WI38 (cell line): ENCODE data around the gene AP1B1.
"Not testable (repeated sequence)": the region's sequence is repeated elsewhere in the genome, so short reads cannot be mapped to it uniquely, and the experiment has no call there.

Source experiments
- H3K4me3 ChIP-seq: 2 replicates; pipeline ENCODE4 v1.5.1; 2011; ENCODE audit warnings: low read depth, mild to moderate bottlenecking, control low read depth, low read length
- TF ChIP-seq, protein P1 (sequence below): IDR thresholded peaks from 2 replicates; pipeline ENCODE4 v1.5.1; 2012; ENCODE audit warnings: low read depth, mild to moderate bottlenecking, control low read depth, low read length

AP1B1 gene

DNA sequence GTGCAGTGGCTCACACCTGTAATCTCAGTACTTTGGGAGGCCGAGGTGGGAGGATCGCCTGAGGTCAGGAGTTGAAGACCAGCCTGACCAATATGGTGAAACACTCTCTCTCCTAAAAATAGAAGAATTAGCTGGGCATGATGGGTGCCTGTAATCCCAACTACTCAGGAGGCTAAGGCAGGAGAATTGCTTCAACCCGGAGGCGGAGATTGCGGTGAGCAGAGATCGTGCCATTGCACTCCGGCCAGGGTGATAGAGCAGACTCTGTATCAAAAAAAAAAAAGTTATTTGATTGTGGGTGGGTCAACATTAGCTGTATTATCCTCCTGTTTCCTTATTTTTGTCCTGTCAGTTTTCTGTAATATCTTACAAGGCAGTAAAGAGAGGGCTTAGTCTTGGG lies 38.1 kb upstream of the AP1B1 start:
- TF ChIP-seq, protein P1, sequence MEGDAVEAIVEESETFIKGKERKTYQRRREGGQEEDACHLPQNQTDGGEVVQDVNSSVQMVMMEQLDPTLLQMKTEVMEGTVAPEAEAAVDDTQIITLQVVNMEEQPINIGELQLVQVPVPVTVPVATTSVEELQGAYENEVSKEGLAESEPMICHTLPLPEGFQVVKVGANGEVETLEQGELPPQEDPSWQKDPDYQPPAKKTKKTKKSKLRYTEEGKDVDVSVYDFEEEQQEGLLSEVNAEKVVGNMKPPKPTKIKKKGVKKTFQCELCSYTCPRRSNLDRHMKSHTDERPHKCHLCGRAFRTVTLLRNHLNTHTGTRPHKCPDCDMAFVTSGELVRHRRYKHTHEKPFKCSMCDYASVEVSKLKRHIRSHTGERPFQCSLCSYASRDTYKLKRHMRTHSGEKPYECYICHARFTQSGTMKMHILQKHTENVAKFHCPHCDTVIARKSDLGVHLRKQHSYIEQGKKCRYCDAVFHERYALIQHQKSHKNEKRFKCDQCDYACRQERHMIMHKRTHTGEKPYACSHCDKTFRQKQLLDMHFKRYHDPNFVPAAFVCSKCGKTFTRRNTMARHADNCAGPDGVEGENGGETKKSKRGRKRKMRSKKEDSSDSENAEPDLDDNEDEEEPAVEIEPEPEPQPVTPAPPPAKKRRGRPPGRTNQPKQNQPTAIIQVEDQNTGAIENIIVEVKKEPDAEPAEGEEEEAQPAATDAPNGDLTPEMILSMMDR, result no peak
- no peak overlapping the region for H3K4me3 ChIP-seq

DNA sequence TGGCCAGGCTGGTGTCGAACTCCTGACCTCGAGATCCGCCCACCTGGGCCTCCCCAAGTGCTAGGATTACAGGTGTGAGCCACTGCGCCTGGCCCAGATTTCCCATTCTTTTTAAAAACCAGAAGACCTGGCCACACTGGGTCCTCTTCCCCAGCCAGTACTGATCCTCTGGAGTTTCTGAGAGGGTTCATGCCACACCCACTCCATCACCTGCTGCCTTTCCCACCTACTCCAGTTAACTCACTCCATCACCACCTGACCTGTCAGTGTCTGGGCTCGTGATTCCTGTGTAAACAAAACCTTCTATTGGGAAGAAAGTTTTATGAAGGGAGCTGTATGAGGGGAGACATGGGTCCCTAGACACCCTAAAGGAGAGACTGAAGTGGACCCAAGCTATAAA lies 30.3 kb upstream of the AP1B1 start:
- H3K4me3 ChIP-seq, result not testable (repeated sequence)

DNA sequence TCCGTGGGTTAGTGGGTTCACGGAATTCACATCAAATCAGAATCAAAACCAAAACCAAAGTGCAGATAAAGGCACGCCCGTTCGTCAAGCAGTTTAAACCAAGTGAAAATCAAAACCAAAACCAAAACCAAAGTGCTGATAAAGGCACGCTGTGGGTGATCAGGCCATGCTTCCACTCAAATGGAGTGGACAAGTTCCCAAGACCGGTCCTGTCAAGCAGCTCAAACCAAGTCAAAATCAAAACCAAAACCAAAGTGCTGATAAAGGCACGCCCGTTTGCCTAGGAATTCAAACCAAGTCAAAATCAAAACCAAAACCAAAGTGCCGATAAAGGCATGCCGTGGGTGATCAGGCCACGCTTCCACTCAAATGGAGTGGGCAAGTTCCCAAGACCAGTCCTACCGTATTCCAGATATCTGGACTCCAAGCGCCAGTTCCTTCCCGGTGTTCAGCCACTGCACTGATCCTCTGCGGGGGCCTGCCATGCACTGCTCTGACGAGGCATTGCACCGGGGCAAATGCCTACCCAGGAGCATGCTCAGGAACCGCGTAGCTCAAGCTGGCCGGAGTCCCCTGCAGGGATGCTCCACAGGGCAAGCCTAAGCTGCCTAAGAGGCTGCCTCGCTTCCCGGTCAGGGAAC lies 26.7 kb upstream of the AP1B1 start:
- H3K4me3 ChIP-seq, result not testable (repeated sequence)

- not testable (repeated sequence) for H3K4me3 ChIP-seq
- TF ChIP-seq, protein P1, result peak; percentile 46; the same call in 1 of the 2 replicates
These were observed 24.4 kb upstream of the AP1B1 start for GRCh38 chr22:29412772-29413171.

DNA sequence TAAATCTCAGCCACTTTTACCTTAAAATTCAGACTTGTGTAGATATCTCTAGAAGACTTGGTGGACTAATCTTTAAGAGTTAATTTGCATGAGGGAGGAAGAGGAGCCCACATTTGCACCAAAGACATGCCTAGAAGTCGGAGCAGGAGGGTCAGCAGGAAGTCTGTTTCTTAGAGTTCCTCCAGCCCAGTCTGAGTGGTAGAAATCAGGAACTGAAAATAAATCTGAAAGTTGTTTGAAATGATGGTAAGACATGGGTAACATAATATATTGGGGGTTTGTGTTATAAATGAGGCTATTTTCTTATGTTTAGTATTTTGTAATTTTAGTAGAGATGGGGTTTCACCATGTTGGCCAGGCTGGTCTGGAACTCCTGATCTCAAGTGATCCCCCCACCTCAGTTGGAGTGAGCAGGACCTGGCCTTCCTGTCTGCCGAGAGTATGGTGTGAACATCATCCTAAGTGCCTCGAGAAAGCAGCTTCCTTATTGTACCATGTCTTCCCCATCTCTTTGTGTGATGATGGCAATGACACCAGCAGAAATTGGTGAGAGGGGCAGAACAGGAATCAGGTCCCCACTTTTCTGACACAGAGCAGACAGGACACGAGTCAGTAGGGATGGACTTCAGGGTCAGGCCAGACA lies 23.3 kb upstream of the AP1B1 start:
- H3K4me3 ChIP-seq, result not testable (repeated sequence)

DNA sequence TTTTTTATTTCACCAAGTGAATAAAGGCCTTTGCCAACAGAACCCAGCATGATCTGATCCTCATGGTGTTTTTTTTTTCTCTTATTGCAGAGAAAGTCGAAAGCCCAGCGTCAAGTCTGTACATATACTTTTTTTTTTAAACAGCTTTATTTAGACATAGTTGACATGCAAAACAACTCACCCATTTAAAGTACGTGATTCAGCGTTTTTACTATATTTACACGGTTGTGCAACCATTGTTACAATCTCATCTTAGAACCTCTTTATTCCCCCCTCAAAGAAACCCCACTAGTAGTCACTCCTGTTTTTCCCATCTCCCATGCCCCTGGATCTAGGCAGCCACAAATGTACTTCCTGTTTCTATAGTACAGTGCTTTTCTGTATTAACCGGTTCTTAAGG lies 20.6 kb upstream of the AP1B1 start:
- TF ChIP-seq, protein P1, result no peak

GRCh38 chr22:29401538-29401937 lies 13.2 kb upstream of the AP1B1 start:
- not testable (repeated sequence) for H3K4me3 ChIP-seq

More for the DNA sequence above, 20.6 kb upstream of the AP1B1 start:
- H3K4me3 ChIP-seq, result no peak overlapping the region

DNA sequence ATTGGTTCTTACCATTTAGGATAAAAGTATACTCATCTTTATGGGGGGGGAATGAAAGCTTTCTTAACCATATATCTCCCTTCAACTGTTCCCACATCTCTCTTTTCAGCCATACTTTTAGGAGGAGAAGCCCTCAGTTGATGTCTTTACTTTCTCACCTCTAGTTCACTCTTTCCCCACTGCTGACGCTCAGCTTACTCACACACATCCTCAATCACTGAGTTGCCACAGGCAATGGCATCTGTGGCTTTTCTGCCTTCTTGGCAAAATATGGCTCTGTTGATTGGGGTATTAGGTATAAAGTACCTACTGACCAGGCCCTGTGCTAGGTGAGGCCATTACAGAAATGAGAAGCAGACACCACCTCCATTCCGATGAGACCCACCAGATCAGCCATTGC lies 12.2 kb upstream of the AP1B1 start:
- TF ChIP-seq, protein P1, result no peak
- H3K4me3 ChIP-seq, result no peak overlapping the region

- TF ChIP-seq, protein P1, result no peak
These were observed 9.4 kb upstream of the AP1B1 start for GRCh38 chr22:29397791-29398190.

More at GRCh38 chr22:29397791-29398190, 9.4 kb upstream of the AP1B1 start:
- H3K4me3 ChIP-seq, result no peak overlapping the region
